Panc1 (cell line): Measurements from ENCODE around the gene PTTG2.

Experiments used
- POLR2AphosphoS5 ChIP-seq: IDR thresholded peaks from 2 replicates; pipeline ENCODE4 v1.6.1; 2012; ENCODE audit warnings: mild to moderate bottlenecking, low read depth, low read length, moderate library complexity
- SIN3A ChIP-seq: IDR thresholded peaks from 2 replicates; pipeline ENCODE4 v1.6.1; 2012; ENCODE audit warnings: low read depth, mild to moderate bottlenecking, low read length, moderate library complexity, borderline replicate concordance; ENCODE audit not compliant: insufficient read depth
- TCF7L2 ChIP-seq: IDR thresholded peaks from 2 replicates; pipeline ENCODE4 v1.6.1; 2011; ENCODE audit warnings: mild to moderate bottlenecking, low read depth, low read length, inconsistent platforms
- TF ChIP-seq, protein P1 (sequence below): fragments of 450-650 bp; IDR thresholded peaks from 2 replicates; pipeline ENCODE4 v1.5.1; 2017; ENCODE audit warnings: mild to moderate bottlenecking

DNA sequence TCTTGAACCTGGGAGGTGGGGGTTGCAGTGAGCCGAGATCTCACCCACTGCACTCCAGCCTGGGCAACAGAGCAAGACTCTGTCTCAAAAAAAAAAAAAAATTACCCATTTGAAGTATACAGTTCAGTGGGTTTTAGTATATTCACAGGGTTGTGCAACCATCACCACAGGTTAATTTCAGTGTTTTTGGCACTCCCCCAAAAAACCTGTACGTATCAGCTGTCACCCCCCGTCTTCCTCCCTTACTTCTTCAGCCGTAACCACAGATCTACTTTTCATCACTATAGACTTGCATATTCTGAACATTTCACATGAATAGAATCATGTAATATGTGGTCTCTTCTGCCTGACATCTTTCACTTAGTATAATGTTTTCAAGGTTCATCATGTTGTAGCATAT is 11.7 kb upstream of the PTTG2 start:
- TF ChIP-seq, protein P1, sequence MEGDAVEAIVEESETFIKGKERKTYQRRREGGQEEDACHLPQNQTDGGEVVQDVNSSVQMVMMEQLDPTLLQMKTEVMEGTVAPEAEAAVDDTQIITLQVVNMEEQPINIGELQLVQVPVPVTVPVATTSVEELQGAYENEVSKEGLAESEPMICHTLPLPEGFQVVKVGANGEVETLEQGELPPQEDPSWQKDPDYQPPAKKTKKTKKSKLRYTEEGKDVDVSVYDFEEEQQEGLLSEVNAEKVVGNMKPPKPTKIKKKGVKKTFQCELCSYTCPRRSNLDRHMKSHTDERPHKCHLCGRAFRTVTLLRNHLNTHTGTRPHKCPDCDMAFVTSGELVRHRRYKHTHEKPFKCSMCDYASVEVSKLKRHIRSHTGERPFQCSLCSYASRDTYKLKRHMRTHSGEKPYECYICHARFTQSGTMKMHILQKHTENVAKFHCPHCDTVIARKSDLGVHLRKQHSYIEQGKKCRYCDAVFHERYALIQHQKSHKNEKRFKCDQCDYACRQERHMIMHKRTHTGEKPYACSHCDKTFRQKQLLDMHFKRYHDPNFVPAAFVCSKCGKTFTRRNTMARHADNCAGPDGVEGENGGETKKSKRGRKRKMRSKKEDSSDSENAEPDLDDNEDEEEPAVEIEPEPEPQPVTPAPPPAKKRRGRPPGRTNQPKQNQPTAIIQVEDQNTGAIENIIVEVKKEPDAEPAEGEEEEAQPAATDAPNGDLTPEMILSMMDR: no peak
- TF ChIP-seq TCF7L2: no peak
- TF ChIP-seq SIN3A: no peak
- no peak for TF ChIP-seq POLR2AphosphoS5
